HL-60 (cell line): ENCODE measurements around the gene TRIP6.

Source experiments
- DNase-seq, 2 experiments: peaks; one replicate each; pipeline ENCODE4 v3.0.0-alpha.2; 2010 to 2020; ENCODE audit warnings: low read depth in 1 of 2, low spot score in 1 of 2
- H3K27ac ChIP-seq: fragments of 250-450 bp; sonication (Bioruptor Pico); replicated peaks from 2 replicates; pipeline ENCODE4 v1.5.1; 2020; ENCODE audit warnings: mild to moderate bottlenecking, moderate library complexity
- H3K27me3 ChIP-seq: fragments of 250-450 bp; sonication (Bioruptor Pico); 2 replicates; pipeline ENCODE4 v1.5.1; 2021; ENCODE audit warnings: mild to moderate bottlenecking, moderate library complexity; ENCODE audit not compliant: insufficient read depth, poor library complexity, severe bottlenecking
- H3K4me3 ChIP-seq: replicated peaks from 2 replicates; pipeline ENCODE4 v1.5.1; 2011; ENCODE audit warnings: mild to moderate bottlenecking, control low read depth, low read length; ENCODE audit not compliant: insufficient read depth
- GABPA ChIP-seq: IDR thresholded peaks from 2 replicates; pipeline ENCODE4 v1.6.1; 2012; ENCODE audit warnings: low read depth
- POLR2AphosphoS5 ChIP-seq: IDR thresholded peaks from 2 replicates; pipeline ENCODE4 v1.6.1; 2012; ENCODE audit warnings: low read depth
- SPI1 ChIP-seq: IDR thresholded peaks from 2 replicates; pipeline ENCODE4 v1.6.1; 2012; ENCODE audit warnings: low read depth, mild to moderate bottlenecking, borderline replicate concordance
- TF ChIP-seq, protein P1 (sequence below): IDR thresholded peaks from 2 replicates; pipeline ENCODE4 v1.6.1; 2012; ENCODE audit warnings: low read depth; ENCODE audit not compliant: insufficient replicate concordance
- TF ChIP-seq, protein P2 (sequence below): IDR thresholded peaks from one replicate; pipeline ENCODE4 v1.5.1; 2011; ENCODE audit warnings: low read length, control low read depth, inconsistent platforms; ENCODE audit not compliant: insufficient read depth

The TRIP6 gene

DNA sequence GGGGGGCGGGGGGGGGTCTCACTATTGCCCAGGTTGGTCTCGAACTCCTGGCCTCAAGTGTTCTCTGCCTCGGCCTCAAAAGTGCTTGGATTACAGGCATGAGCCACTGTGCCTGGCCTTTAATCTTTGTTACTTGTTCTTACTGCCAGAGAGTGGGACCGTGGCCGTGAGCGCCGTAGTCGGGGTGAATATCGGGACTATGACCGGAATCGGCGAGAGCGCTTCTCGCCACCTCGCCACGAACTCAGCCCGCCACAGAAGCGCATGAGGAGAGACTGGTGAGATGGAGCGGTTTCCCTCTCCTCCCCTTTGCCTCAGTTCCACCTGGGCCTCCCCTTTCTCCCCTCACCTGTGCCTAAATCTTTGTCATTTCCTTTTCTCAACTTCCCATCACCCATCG lies 13.9 kb downstream of the TRIP6 start:
- Histone ChIP-seq H3K27ac (no peak overlapping the region), H3K4me3 (no peak overlapping the region), H3K27me3 (no peaks in the 10 kb centered on the region)
- TF ChIP-seq POLR2AphosphoS5 (no peak), SPI1 (no peak), GABPA (no peak)
- TF ChIP-seq, protein P1, sequence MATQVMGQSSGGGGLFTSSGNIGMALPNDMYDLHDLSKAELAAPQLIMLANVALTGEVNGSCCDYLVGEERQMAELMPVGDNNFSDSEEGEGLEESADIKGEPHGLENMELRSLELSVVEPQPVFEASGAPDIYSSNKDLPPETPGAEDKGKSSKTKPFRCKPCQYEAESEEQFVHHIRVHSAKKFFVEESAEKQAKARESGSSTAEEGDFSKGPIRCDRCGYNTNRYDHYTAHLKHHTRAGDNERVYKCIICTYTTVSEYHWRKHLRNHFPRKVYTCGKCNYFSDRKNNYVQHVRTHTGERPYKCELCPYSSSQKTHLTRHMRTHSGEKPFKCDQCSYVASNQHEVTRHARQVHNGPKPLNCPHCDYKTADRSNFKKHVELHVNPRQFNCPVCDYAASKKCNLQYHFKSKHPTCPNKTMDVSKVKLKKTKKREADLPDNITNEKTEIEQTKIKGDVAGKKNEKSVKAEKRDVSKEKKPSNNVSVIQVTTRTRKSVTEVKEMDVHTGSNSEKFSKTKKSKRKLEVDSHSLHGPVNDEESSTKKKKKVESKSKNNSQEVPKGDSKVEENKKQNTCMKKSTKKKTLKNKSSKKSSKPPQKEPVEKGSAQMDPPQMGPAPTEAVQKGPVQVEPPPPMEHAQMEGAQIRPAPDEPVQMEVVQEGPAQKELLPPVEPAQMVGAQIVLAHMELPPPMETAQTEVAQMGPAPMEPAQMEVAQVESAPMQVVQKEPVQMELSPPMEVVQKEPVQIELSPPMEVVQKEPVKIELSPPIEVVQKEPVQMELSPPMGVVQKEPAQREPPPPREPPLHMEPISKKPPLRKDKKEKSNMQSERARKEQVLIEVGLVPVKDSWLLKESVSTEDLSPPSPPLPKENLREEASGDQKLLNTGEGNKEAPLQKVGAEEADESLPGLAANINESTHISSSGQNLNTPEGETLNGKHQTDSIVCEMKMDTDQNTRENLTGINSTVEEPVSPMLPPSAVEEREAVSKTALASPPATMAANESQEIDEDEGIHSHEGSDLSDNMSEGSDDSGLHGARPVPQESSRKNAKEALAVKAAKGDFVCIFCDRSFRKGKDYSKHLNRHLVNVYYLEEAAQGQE: no peak
- TF ChIP-seq, protein P2, sequence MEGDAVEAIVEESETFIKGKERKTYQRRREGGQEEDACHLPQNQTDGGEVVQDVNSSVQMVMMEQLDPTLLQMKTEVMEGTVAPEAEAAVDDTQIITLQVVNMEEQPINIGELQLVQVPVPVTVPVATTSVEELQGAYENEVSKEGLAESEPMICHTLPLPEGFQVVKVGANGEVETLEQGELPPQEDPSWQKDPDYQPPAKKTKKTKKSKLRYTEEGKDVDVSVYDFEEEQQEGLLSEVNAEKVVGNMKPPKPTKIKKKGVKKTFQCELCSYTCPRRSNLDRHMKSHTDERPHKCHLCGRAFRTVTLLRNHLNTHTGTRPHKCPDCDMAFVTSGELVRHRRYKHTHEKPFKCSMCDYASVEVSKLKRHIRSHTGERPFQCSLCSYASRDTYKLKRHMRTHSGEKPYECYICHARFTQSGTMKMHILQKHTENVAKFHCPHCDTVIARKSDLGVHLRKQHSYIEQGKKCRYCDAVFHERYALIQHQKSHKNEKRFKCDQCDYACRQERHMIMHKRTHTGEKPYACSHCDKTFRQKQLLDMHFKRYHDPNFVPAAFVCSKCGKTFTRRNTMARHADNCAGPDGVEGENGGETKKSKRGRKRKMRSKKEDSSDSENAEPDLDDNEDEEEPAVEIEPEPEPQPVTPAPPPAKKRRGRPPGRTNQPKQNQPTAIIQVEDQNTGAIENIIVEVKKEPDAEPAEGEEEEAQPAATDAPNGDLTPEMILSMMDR: no peak
- DNase-seq: no peak

DNA sequence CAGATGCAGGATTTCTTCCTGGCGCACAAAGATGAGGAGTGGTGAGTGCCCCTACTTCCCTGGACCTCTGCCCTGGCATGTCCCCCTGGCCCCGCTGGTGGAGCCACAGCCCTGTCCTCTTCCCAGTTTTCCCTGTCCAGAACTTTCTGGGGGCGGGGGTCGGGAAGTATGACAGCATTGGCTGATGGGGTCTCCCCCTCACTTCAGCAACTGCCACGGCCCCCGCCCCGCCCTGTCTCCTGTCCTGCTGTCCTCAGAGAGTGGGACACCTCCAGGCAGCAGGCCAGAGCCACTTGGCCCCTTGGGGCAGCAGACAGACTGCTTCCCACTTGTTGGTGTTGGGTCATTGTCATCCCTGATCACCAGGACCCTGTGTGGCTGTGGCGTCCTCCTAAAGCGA lies 15.0 kb downstream of the TRIP6 start:
- Histone ChIP-seq H3K27ac (no peak overlapping the region), H3K4me3 (no peak overlapping the region), H3K27me3 (no peaks in the 10 kb centered on the region)
- no peak for TF ChIP-seq POLR2AphosphoS5
- TF ChIP-seq, protein P1: no peak
- TF ChIP-seq, protein P2: no peak
- no peak for TF ChIP-seq GABPA
- TF ChIP-seq SPI1: no peak
- DNase-seq: no peak

DNA sequence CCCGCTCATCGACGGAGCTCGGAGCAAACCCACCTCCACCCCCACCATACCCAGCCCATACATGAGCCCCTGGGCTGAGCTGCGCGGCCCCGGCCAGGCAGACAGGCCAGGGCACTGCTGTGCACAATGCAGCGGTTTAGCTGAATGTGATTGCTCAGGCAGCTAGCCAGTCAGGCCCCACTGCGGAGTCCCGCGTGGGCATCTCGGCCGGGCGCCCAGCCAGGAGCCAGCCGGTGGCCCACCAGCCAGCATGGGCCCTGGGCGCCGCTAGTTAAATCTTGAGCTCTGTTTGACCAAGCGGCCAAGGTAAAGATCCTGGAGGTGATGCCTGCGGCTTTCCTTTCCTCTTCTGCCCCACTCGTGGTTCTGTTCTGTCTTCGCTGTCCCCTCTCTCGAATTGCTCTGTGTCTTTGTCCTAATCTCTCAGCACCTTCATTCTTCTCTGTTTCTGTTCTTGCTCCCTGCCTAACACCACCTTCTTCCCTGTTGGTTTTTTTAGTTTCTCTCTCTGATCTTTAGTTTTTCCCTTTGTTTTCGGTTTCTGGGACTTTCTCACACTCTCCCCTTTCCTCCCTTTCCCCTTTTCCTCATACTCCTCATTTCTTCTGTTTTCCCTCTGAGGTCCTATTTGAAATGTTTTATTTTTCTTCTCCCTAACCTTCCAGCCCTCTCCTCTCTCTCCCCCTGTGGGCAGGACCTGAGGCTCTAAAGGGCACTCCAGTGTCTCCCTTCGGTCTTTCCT lies 15.8 kb downstream of the TRIP6 start:
- DNase-seq: no peak
- Histone ChIP-seq H3K4me3 (no peak overlapping the region), H3K27me3 (no peaks in the 10 kb centered on the region), H3K27ac (no peak overlapping the region)
- TF ChIP-seq GABPA: no peak
- TF ChIP-seq POLR2AphosphoS5: no peak
- TF ChIP-seq, protein P1: no peak
- TF ChIP-seq, protein P2: no peak
- no peak for TF ChIP-seq SPI1
